AG04450 (cell line): ENCODE results near the gene IGFBP1. TPM values are rescaled to one million over a fixed set of nuclear protein-coding genes. Genes with fewer than 3 reads are reported as not detected.

Experiments used
- CTCF ChIA-PET: fragments of 300-600, 350-600 bp; formaldehyde crosslinking; extraction: SDS; loops from one replicate; lab custom pipeline; 2022; ENCODE audit warnings: antibody characterized with exemption, inconsistent platforms; lab: Charles Lee
- POLR2A ChIA-PET: fragments of 350-600 bp; formaldehyde crosslinking; extraction: SDS; loops from one replicate; lab custom pipeline; 2021; ENCODE audit warnings: antibody characterized with exemption, inconsistent platforms; lab: Yijun Ruan, JAX
- DNase-seq: peaks from one replicate; pipeline ENCODE4 v3.0.0-alpha.2; 2011; ENCODE audit warnings: low read depth, low spot score
- H3K27ac ChIP-seq: one replicate; pipeline ENCODE4 v1.5.1; 2012; ENCODE audit warnings: low read depth, low read length, control low read depth
- H3K27me3 ChIP-seq: one replicate; pipeline ENCODE4 v1.6.0; 2012; ENCODE audit warnings: low read length; ENCODE audit not compliant: control insufficient read depth, insufficient read depth
- H3K4me3 ChIP-seq: 2 replicates; pipeline ENCODE4 v1.5.1; 2011; ENCODE audit warnings: mild to moderate bottlenecking, low read depth, low read length, control low read depth
- H3K9me3 ChIP-seq: 2 replicates; pipeline ENCODE4 v1.5.1; 2012; ENCODE audit warnings: low read length; ENCODE audit not compliant: control insufficient read depth, insufficient read depth
- CTCF ChIP-seq: IDR thresholded peaks from 2 replicates; pipeline ENCODE4 v1.5.1; 2011; ENCODE audit warnings: low read depth, low read length, control low read depth, inconsistent platforms
- polyA plus RNA-seq: library from polyadenylated mRNA; depleted of rRNA; stranded (reverse); fragments of >200 nt; gene quantifications from 2 replicates; pipeline ENCODE4 v1.2.3, GENCODE V29; 2011

Gene IGFBP1
- polyA plus RNA-seq, 1 experiment = 0.07 TPM

- DNase-seq = no peak
- CTCF ChIA-PET = no interaction called here
- peak; percentile 25 for TF ChIP-seq CTCF
- POLR2A ChIA-PET = no interaction called here
- Histone ChIP-seq H3K4me3 (no peak overlapping the region), H3K27me3 (peaks cover 18% of the 10 kb centered on the region), H3K27ac (no peak overlapping the region), H3K9me3 (peaks cover 3% of the 10 kb centered on the region)
These were observed 24.6 kb upstream of the IGFBP1 start for GRCh38 chr7:45863715-45864114.

- peaks cover 13% of the 10 kb centered on the region for H3K27me3 ChIP-seq
- H3K9me3 ChIP-seq = peaks cover 3% of the 10 kb centered on the region
- ChIA-PET CTCF (interaction anchor here (0.8 to 1.1 kb wide), 2 partner anchors 12 to 24 kb away, joined by 3 to 4 read pairs; no protein-coding TSS in a partner anchor), POLR2A (no interaction called here)
- DNase-seq = no peak
- no peak overlapping the region for H3K27ac ChIP-seq
- no peak overlapping the region for H3K4me3 ChIP-seq
- TF ChIP-seq CTCF = no peak
These were observed 22.5 kb upstream of the IGFBP1 start for GRCh38 chr7:45865594-45866410.

GRCh38 chr7:45867471-45867870 lies 20.8 kb upstream of the IGFBP1 start:
- TF ChIP-seq CTCF = no peak
- Histone ChIP-seq H3K9me3 (peaks cover 3% of the 10 kb centered on the region), H3K27ac (no peak overlapping the region), H3K27me3 (peaks cover 6% of the 10 kb centered on the region), H3K4me3 (no peak overlapping the region)
- no peak for DNase-seq
- CTCF ChIA-PET = interaction anchor here (0.7 kb wide), 1 partner anchor 414 kb away, joined by 3 read pairs; no protein-coding TSS in a partner anchor
- POLR2A ChIA-PET = no interaction called here

GRCh38 chr7:45869426-45869825 lies 18.9 kb upstream of the IGFBP1 start:
- POLR2A ChIA-PET = interaction anchor here (0.6 to 0.7 kb wide), 2 partner anchors 14 to 1494 kb away, joined by 4 to 5 read pairs; no protein-coding TSS in a partner anchor
- DNase-seq = peak; percentile 21
- no peak for TF ChIP-seq CTCF
- H3K27me3 ChIP-seq = no peaks in the 10 kb centered on the region
- peak overlapping the region; percentile 54 for H3K27ac ChIP-seq
- peaks cover 3% of the 10 kb centered on the region for H3K9me3 ChIP-seq
- no peak overlapping the region for H3K4me3 ChIP-seq
- CTCF ChIA-PET = interaction anchor here (0.8 kb wide), 1 partner anchor 48 kb away, joined by 4 read pairs; no protein-coding TSS in a partner anchor
